ENCODE data around the gene VGLL4. TPM values are rescaled to one million over a fixed set of nuclear protein-coding genes. Genes with fewer than 3 reads are reported as not detected.
A peak's percentile ranks its signal among the peaks of the same experiment; 100 is the strongest.

The VGLL4 gene
- total RNA-seq, 1 experiment from 2014 or later = 41.2 TPM

GRCh38 chr3:11588338-11588737 is 55.4 kb downstream of the VGLL4 start:
- Histone ChIP-seq H3K9me3 (ENCODE audit: low read depth, low read length, poor library complexity, severe bottlenecking) (no peaks in the 10 kb centered on the region), H3K4me1 (ENCODE audit: insufficient read depth, low read length, poor library complexity, severe bottlenecking) (peaks cover 71% of the 10 kb centered on the region), H3K36me3 (ENCODE audit: insufficient read depth, low read length, poor library complexity, severe bottlenecking) (no peaks in the 10 kb centered on the region), H3K27ac (ENCODE audit: low read depth, low read length, poor library complexity, severe bottlenecking) (peak overlapping the region; percentile 15), H3K4me3 (ENCODE audit: low read depth, low read length, poor library complexity, severe bottlenecking) (no peak overlapping the region), H3K27me3 (replicated peaks; ENCODE audit: insufficient read depth, low read depth, low read length, poor library complexity) (no peaks in the 10 kb centered on the region)
- POLR2A ChIA-PET (ENCODE audit: low non-redundant PET) = no interaction called here
- TF ChIP-seq CTCF (conservative IDR thresholded peaks at IDR 0.05; ENCODE audit: low read depth, low read length) (no peak), EZH2 (IDR thresholded peaks at IDR 0.05; ENCODE audit: borderline replicate concordance, low read depth, low read length, poor library complexity, severe bottlenecking) (no peak)
- CTCF ChIA-PET = no interaction called here
- intact Hi-C loops (cut with micrococcal nuclease; ENCODE audit: unreplicated experiment) = no loop called here
- no peak for DNase-seq (ENCODE audit: low spot score)
- BruUV-seq (replicated peaks) = no TSS peak

GRCh38 chr3:11587766-11588165 is 55.9 kb downstream of the VGLL4 start:
- intact Hi-C loops (cut with micrococcal nuclease; ENCODE audit: unreplicated experiment) = no loop called here
- H3K9me3 ChIP-seq (ENCODE audit: low read depth, low read length, poor library complexity, severe bottlenecking) = no peaks in the 10 kb centered on the region
- no peak overlapping the region for H3K4me3 ChIP-seq (ENCODE audit: low read depth, low read length, poor library complexity, severe bottlenecking)
- ChIA-PET POLR2A (ENCODE audit: low non-redundant PET) (no interaction called here), CTCF (no interaction called here)
- peaks cover 71% of the 10 kb centered on the region for H3K4me1 ChIP-seq (ENCODE audit: insufficient read depth, low read length, poor library complexity, severe bottlenecking)
- H3K36me3 ChIP-seq (ENCODE audit: insufficient read depth, low read length, poor library complexity, severe bottlenecking) = no peaks in the 10 kb centered on the region
- BruUV-seq (replicated peaks) = no TSS peak
- DNase-seq (ENCODE audit: low spot score) = no peak
- peak overlapping the region; percentile 15 for H3K27ac ChIP-seq (ENCODE audit: low read depth, low read length, poor library complexity, severe bottlenecking)
- TF ChIP-seq CTCF (conservative IDR thresholded peaks at IDR 0.05; ENCODE audit: low read depth, low read length) (no peak), EZH2 (IDR thresholded peaks at IDR 0.05; ENCODE audit: borderline replicate concordance, low read depth, low read length, poor library complexity, severe bottlenecking) (no peak)
- H3K27me3 ChIP-seq (replicated peaks; ENCODE audit: insufficient read depth, low read depth, low read length, poor library complexity) = no peaks in the 10 kb centered on the region

GRCh38 chr3:11584570-11584969 is 59.1 kb downstream of the VGLL4 start:
- ChIA-PET CTCF (no interaction called here), POLR2A (ENCODE audit: low non-redundant PET) (no interaction called here)
- TF ChIP-seq EZH2 (IDR thresholded peaks at IDR 0.05; ENCODE audit: borderline replicate concordance, low read depth, low read length, poor library complexity, severe bottlenecking) (no peak), CTCF (conservative IDR thresholded peaks at IDR 0.05; ENCODE audit: low read depth, low read length) (no peak)
- H3K4me1 ChIP-seq (ENCODE audit: insufficient read depth, low read length, poor library complexity, severe bottlenecking) = peaks cover 63% of the 10 kb centered on the region
- no peak for DNase-seq (ENCODE audit: low spot score)
- intact Hi-C loops (cut with micrococcal nuclease; ENCODE audit: unreplicated experiment) = no loop called here
- no peak overlapping the region for H3K4me3 ChIP-seq (ENCODE audit: low read depth, low read length, poor library complexity, severe bottlenecking)
- no peaks in the 10 kb centered on the region for H3K36me3 ChIP-seq (ENCODE audit: insufficient read depth, low read length, poor library complexity, severe bottlenecking)
- no peaks in the 10 kb centered on the region for H3K27me3 ChIP-seq (replicated peaks; ENCODE audit: insufficient read depth, low read depth, low read length, poor library complexity)
- no peak overlapping the region for H3K27ac ChIP-seq (ENCODE audit: low read depth, low read length, poor library complexity, severe bottlenecking)
- BruUV-seq (replicated peaks) = no TSS peak
- H3K9me3 ChIP-seq (ENCODE audit: low read depth, low read length, poor library complexity, severe bottlenecking) = no peaks in the 10 kb centered on the region
